Endometrium (tissue), 2 donors: ENCODE results near the gene RNU6-8.

Source experiments
- FAIRE-seq: peaks from 2 replicates; lab custom pipeline; 2012; peaks lifted over from hg19 to GRCh38; lab: Jason Lieb, UNC
- donor health status: control.
- donor health status: control.

RNU6-8 gene

GRCh38 chr14:32203928-32204357 is 874 bp upstream of the RNU6-8 start:
- FAIRE-seq = no peak

DNA sequence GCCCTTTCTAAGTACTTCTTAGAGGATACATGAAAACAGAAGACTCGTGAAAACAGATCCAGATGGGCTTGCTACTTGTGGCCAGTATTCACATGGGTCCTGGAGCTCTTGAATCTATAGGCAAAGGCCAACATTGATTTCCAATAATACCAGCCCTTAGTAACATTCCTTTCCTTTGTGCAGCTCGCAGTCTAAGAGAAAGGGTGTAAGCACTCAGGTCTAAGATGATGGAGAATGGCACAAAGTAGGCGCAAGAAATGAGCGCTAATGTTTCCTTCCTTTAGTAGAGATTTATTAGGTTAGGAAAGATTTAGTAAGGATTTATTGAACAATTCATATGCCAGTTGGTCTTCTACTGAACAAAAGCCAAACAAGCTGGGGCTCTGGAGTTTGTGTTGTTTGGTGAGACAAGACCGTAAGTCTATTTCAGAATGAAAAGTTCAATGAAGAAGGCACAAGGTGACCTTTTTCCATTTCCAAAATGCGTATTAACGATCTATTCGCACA is 525 bp downstream of the RNU6-8 start:
- FAIRE-seq = no peak

GRCh38 chr14:32201816-32202490 is 1.1 kb downstream of the RNU6-8 start, which contains the start of gene RNU6-7:
RNU6-7 (plus strand) TSS chr14:32202045.
- no peak for FAIRE-seq

GRCh38 chr14:32201193-32201815 is 1.8 kb downstream of the RNU6-8 start:
- FAIRE-seq = no peak

DNA sequence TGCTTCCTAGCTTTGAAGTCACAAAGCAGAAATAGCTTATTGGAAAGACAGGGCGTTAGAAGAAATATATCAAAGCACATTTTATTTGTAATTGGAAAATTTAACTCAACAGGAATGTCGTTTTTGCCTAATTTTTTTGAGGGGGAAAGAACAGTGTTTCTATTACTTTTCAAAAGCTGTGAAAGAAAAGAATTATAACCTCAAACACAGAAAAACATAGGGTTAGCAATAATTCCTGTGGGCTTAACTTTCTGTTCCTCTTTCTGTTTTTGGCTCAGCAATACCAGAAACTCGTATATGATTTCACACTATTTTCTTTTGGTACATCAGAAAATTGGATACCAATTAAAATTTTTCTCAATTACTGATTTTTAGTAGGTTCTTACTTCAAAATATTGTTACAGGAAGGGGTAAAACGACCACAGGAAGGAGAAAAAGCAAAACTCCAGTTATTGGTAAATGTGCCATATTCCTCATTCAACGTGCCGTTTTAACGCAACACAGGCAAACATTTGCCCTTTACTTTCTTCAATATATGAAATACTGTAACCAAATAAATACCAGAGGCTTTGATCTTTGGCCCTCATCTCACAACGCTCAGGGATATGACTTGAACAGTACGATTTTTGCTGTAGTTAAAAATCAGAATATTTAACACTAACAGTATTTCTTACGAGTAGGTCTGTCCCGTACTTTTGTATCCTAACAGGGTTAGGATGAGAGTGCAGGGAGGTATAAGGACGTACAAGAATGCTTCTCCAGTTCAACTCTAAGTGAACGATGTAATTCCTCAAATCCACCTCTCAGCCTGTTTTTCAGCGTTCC is 2.5 kb downstream of the RNU6-8 start:
- no peak for FAIRE-seq

GRCh38 chr14:32197919-32198318 is 5.2 kb downstream of the RNU6-8 start:
- FAIRE-seq = no peak

- no peak for FAIRE-seq
These were observed 7.4 kb downstream of the RNU6-8 start for GRCh38 chr14:32195636-32196035.

GRCh38 chr14:32193532-32193931 is 9.5 kb downstream of the RNU6-8 start:
- no peak for FAIRE-seq

GRCh38 chr14:32192712-32193373 is 10.2 kb downstream of the RNU6-8 start:
- no peak for FAIRE-seq

DNA sequence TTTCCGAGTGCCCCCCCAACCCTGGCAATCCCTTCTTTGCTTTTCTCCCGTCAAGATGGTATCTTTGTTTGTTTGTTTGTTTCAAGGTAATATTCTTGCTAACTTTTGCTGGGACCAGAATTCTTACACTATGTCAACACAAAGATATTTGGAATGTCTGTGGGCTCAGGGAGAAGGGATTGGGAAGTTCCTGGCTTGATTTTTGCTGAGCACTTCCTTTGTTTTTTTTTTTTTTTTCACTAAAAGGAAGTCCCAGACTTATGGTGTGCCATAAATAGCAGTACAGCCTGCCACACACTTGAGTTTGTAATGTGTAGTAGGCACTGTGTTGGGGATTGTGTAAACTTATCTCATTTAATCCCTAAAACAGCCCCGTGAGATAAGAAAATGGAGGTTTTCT is 12.4 kb downstream of the RNU6-8 start:
- FAIRE-seq = no peak

DNA sequence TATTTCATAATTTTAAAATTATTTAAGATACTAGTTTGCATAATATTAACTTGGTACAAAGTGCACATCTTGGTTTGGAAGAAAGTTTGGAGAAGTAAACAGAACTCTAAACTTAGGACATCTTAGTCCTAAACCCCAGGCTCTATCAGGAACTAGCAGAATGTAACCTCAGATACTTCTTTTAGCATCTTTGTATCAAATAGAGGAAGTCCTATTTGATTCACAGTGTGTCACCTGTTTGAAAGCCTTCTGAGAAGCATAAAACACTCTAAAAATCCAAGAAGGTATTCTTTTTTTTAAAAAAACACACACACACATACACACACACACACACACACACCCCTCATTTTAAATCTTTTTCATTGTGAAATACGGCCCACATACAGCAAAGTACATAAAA is 13.3 kb downstream of the RNU6-8 start:
- no peak for FAIRE-seq

DNA sequence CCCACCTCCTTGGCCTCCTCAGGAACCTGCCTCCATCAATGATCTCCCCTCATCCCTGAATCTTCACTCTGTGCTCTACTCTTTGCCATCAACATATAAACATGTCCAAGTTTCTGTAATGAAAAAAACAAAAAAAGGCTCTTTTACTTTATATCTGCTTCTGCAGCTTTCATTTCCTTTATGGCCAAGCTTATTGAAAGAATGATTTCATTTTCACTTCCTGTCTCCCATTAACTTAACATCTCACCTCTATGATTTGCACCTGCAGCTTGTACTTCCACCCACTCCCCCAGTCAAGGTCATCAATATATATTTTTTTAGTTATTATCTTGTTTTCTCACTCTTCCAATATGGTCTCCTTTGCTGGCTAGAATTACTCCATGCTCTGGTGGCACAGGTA is 16.8 kb downstream of the RNU6-8 start:
- no peak for FAIRE-seq

DNA sequence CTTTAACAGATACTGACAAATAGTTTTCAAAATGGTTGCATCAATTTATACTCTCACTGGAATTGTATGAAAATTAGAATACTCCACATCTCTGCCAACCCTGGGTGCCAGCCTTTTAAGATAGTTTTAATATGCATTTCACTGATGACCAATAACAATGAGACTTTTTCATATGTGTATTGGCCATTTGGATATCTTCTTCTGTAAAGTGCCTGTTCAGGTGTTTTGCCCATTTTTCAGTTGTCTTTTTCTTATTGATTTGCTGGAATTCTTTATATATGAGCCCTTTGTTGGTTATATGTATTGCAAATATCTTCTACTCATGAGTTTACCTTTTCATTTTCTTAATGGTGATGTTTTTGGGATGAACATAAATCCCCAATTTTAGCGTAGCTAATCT is 18.0 kb downstream of the RNU6-8 start:
- no peak for FAIRE-seq

GRCh38 chr14:32183151-32184058 is 19.7 kb downstream of the RNU6-8 start:
- no peak for FAIRE-seq

GRCh38 chr14:32171469-32171868 is 31.6 kb downstream of the RNU6-8 start:
- FAIRE-seq = no peak

GRCh38 chr14:32169191-32169590 is 33.9 kb downstream of the RNU6-8 start:
- FAIRE-seq = no peak

DNA sequence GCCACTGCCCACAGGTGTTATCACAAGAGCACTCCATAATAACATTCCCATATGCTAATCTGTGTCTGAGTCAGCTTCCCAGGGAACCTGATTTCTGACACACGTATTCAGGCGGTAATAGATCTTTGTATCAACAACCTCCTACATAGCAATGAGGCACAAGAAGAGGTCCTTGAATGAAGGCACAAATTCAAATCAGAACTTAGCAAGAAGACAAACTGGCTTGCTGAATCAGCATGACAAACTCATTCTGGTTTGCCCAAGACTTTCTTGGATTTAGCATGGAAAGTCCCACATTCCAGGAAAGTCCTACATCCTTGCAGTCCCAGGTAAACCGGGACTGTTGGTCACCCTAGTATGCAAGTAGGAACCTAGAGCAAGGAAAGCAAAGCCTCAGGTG is 35.2 kb downstream of the RNU6-8 start:
- FAIRE-seq = no peak

GRCh38 chr14:32166924-32167323 is 36.1 kb downstream of the RNU6-8 start:
- FAIRE-seq = no peak

DNA sequence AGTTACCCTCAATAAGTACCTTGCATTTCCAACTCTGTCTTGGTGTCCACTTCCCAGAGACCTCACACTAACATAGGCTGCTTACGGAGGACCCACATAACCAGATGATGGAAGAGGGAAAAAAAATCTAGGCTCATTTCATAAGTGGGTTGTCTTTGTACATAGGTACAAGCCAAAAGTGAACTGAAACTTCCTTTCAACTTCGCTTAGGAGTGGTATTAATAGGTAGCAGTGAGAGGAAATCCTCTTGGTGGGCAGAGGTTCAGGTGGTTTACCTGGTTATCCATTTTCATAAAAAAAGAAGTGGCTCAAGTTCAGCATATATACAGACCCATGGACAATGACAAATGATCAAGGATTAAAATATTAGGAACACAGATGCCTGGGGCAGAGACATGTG is 37.0 kb downstream of the RNU6-8 start:
- FAIRE-seq = no peak
